ENCODE measurements around the gene TSR3. TPM values are rescaled to one million over a fixed set of nuclear protein-coding genes. Genes with fewer than 3 reads are reported as not detected.

Gene TSR3
- total RNA-seq, 1 donor from 2014 or later = 43.7 TPM

DNA sequence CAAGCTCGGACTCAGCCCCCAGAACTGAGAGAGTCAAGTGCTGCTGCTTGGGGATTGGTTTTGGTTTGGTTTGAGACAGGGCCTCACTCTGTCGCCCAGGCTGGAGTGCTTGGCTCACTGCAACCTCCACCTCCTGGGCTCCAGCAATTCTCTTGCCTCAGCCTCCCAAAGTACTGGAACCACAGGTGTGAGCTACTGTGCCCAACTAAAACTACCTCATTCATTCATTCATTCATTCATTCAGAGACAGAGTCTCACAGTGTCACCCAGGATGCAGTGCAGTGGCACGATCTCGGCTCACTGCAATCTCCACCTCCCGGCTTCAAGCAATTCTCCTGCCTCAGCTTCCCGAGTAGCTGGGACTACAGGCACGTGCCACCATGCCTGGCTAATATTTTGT is 38.1 kb upstream of the TSR3 start:
- TF ChIP-seq, protein P1, sequence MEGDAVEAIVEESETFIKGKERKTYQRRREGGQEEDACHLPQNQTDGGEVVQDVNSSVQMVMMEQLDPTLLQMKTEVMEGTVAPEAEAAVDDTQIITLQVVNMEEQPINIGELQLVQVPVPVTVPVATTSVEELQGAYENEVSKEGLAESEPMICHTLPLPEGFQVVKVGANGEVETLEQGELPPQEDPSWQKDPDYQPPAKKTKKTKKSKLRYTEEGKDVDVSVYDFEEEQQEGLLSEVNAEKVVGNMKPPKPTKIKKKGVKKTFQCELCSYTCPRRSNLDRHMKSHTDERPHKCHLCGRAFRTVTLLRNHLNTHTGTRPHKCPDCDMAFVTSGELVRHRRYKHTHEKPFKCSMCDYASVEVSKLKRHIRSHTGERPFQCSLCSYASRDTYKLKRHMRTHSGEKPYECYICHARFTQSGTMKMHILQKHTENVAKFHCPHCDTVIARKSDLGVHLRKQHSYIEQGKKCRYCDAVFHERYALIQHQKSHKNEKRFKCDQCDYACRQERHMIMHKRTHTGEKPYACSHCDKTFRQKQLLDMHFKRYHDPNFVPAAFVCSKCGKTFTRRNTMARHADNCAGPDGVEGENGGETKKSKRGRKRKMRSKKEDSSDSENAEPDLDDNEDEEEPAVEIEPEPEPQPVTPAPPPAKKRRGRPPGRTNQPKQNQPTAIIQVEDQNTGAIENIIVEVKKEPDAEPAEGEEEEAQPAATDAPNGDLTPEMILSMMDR (IDR thresholded peaks at IDR 0.05; ENCODE audit: unreplicated experiment) = no peak
- no peak overlapping the region for H3K27ac Mint-ChIP-seq
- H3K4me1 Mint-ChIP-seq = no peaks in the 10 kb centered on the region
- H3K36me3 Mint-ChIP-seq = peaks cover 19% of the 10 kb centered on the region
- H3K9me3 Mint-ChIP-seq = no peaks in the 10 kb centered on the region
- DNase-seq (ENCODE audit: low spot score in 2 of 2, unreplicated experiment in 2 of 2) = no peak
- H3K4me3 Mint-ChIP-seq = no peak overlapping the region
- no peaks in the 10 kb centered on the region for H3K27me3 Mint-ChIP-seq (ENCODE audit: low read depth)

DNA sequence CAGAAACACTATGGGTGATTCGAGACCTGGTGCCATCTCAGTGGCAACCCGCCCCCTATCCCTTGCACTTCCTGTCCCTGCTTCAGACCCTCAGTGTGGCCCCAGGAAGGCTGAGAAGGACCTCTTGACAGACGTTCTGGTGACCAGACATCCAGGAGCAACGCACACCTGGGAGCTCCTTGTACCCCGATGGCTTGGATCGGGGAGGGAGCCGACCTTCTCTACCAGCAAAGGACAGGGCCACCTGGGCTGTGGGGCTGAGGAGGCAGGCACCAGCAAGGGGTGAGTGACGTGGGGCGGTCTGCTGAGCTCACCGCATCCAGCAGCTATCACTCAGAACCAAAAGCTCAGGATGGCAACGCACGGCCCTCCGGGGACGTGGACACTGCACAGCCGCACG is 35.7 kb upstream of the TSR3 start:
- no peak overlapping the region for H3K27ac Mint-ChIP-seq
- H3K36me3 Mint-ChIP-seq = peaks cover 13% of the 10 kb centered on the region

DNA sequence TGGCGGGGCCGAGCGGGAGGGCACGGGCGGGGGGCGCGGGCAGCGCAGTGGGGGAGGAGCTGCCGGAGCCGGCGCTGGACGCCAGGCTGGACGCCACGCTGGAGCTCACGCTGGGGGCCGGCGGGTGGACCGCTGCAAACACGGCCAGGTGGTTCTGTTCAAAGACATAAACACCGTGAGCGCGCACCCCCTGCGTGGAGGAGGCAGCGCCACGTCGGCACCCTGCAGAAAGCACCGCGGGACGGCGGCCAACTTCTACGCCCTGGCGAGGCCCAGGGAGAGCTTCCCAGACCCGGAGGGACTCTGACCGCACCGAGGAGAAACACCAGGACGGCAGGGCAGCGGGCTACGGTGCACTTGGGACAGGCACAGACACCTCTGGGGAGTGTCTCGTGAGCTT is 33.6 kb upstream of the TSR3 start:
- Mint-ChIP-seq H3K9me3 (no peaks in the 10 kb centered on the region), H3K4me3 (no peak overlapping the region), H3K27me3 (ENCODE audit: low read depth) (peaks cover under 1% of the 10 kb centered on the region), H3K4me1 (peaks cover under 1% of the 10 kb centered on the region), H3K36me3 (peaks cover 8% of the 10 kb centered on the region), H3K27ac (no peak overlapping the region)
- DNase-seq (ENCODE audit: low spot score in 2 of 2, unreplicated experiment in 2 of 2) = no peak
- TF ChIP-seq, protein P1 (IDR thresholded peaks at IDR 0.05; ENCODE audit: unreplicated experiment) = no peak

More for the DNA sequence above, 35.7 kb upstream of the TSR3 start:
- Mint-ChIP-seq H3K4me3 (no peak overlapping the region), H3K9me3 (no peaks in the 10 kb centered on the region), H3K27me3 (ENCODE audit: low read depth) (no peaks in the 10 kb centered on the region), H3K4me1 (no peaks in the 10 kb centered on the region)
- TF ChIP-seq, protein P1 (IDR thresholded peaks at IDR 0.05; ENCODE audit: unreplicated experiment) = no peak
- DNase-seq (ENCODE audit: low spot score in 2 of 2, unreplicated experiment in 2 of 2) = no peak

DNA sequence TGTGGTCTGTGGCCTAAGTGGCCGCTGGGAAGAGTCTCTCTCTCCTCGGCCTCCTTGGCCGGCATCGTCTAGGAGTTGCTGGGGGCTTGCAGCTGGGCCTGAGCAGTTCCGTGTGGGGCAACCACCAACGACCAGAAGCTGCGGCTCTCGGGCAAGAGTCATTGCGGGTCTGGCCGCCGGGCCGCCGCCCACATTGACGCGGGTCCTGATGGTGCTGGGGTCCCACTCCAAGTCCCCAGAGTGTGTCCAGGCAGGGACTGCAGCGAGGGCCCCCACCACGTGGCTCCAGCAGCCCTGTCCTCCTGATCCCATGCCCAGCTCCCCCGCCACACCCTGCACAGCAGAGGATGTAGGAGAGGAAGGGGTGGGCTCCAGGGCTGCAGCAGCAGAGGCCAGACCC is 31.9 kb upstream of the TSR3 start:
- TF ChIP-seq, protein P1 (IDR thresholded peaks at IDR 0.05; ENCODE audit: unreplicated experiment) = no peak
- Mint-ChIP-seq H3K4me1 (peaks cover 9% of the 10 kb centered on the region), H3K27me3 (ENCODE audit: low read depth) (peaks cover 9% of the 10 kb centered on the region), H3K4me3 (no peak overlapping the region), H3K27ac (no peak overlapping the region), H3K9me3 (no peaks in the 10 kb centered on the region), H3K36me3 (peaks cover 7% of the 10 kb centered on the region)
- no peak for DNase-seq (ENCODE audit: low spot score in 2 of 2, unreplicated experiment in 2 of 2)

DNA sequence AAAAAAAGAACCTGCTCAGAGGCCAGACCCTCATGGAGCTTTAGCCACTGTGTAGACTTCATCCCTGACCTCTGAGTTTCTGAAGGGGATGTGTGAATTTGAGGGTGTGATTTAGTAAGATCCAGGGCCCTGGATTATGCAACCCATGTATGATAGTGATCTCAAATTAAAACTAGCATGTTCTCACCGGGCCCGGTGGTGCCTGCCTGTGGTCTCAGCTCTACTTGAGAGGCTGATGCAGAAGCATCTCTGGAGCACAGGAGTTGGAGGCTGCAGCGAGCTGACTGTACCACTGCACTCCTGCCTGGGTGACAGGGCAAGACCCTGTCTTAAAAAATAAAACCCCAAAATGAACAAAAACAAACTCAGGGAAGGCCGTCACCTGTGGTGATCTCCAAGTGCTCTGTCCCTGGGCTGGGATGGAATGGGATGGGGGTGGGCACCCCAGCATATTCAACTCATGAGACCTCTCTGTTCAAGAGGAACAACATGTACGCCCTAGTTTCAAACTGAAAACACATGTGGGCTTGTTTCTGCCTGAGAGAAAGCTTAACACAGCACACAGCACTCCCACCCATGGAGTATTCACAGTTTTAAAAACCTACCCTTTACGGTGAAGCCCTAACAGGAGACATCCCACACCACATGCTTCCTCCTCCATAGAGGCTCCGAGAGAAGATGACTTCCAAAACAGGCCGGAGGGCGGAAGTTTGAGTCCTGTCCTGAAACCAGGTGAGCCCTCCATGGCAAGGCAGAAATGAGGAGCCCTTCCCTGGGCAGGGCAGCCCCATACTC is 30.1 kb upstream of the TSR3 start:
- TF ChIP-seq, protein P1 (IDR thresholded peaks at IDR 0.05; ENCODE audit: unreplicated experiment) = no peak
- no peak overlapping the region for H3K27ac Mint-ChIP-seq
- H3K4me3 Mint-ChIP-seq = no peak overlapping the region
- H3K9me3 Mint-ChIP-seq = no peaks in the 10 kb centered on the region
- H3K36me3 Mint-ChIP-seq = peaks cover 7% of the 10 kb centered on the region
- H3K27me3 Mint-ChIP-seq (ENCODE audit: low read depth) = peaks cover 14% of the 10 kb centered on the region
- H3K4me1 Mint-ChIP-seq = peaks cover 15% of the 10 kb centered on the region
- DNase-seq (ENCODE audit: low spot score in 2 of 2, unreplicated experiment in 2 of 2) = no peak
